ENCODE measurements around the gene GRID2. TPM values are rescaled to one million over a fixed set of nuclear protein-coding genes. Genes with fewer than 3 reads are reported as not detected.
"Not testable (repeated sequence)": the region's sequence is repeated elsewhere in the genome, so short reads cannot be mapped to it uniquely, and the experiment has no call there.

The GRID2 gene
- total and polyA plus RNA-seq, 2 donors = 0.63 to 26.1 TPM

DNA sequence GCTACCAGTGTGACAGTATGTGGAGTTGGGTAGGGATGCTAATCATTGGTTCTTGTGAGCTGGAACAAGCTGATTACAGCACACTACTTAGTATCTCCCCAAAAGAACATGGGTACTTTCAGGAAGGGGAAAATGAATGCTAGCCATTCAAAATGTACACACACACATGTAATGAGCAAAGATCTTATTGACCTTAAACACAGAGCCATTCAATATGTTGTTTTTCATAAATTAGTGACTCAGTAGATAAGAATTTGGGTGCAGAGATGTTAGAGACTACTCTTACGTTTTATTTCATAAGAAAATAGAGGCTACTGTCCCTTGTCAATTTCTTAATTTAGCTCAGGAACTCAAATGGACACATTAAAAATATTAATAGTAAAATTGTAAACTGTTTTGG, 1015.3 kb downstream of the GRID2 start:
- no peak for DNase-seq (ENCODE audit: extremely low spot score)
- WGBS = 71% methylated on average over 1 of the region's 1 CpG
- Histone ChIP-seq H3K4me3 (ENCODE audit: low read depth, low read length) (no peak overlapping the region), H3K27ac (ENCODE audit: low read depth) (no peak overlapping the region), H3K4me1 (ENCODE audit: insufficient read depth) (no peaks in the 10 kb centered on the region), H3K36me3 (ENCODE audit: insufficient read depth) (no peaks in the 10 kb centered on the region)

DNA sequence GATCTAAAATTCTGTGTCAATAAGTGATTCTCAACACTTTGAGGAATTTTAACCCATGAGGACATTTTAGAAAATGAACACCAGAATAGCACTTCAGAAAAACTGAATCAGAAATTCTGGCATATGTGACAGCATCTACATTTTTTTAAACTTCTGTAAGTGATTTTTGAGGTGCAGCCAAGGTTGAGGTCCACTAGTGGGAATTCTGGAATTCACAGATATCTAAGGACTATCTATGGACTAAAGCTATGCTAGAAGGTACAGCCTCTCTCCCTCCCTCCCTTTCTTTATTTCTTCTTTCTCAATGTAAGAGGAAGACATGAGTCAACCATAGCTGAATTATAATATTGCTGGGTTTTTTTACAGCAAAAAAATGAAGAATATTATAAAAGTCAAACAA, 1016.6 kb downstream of the GRID2 start:
- no peak overlapping the region for H3K4me3 ChIP-seq (ENCODE audit: low read depth, low read length)
- no peak for DNase-seq (ENCODE audit: extremely low spot score)
- no peak overlapping the region for H3K27ac ChIP-seq (ENCODE audit: low read depth)

DNA sequence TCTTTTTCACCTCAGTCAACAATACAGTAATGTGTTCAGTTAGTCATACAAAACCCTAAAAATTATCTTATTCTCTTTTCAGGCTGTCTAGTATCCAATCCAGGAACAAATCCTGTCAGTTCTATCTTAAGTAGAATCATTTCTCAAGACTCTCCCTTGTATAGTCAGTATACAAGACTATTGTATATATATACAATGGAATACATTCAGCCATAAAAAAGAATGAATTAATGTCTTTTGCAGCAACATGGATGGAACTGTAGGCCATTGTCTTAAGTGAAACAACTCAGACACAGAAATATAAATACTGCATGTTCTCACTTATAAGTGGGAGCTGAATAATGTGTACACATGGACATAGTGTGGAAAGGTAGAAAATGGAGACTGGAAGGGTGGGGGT, 1023.6 kb downstream of the GRID2 start:
- Histone ChIP-seq H3K36me3 (ENCODE audit: insufficient read depth) (no peaks in the 10 kb centered on the region), H3K4me3 (ENCODE audit: low read depth, low read length) (no peak overlapping the region), H3K27ac (ENCODE audit: low read depth) (no peak overlapping the region), H3K4me1 (ENCODE audit: insufficient read depth) (no peaks in the 10 kb centered on the region)
- no peak for DNase-seq (ENCODE audit: extremely low spot score)

More for the DNA sequence above, 1016.6 kb downstream of the GRID2 start:
- no peaks in the 10 kb centered on the region for H3K4me1 ChIP-seq (ENCODE audit: insufficient read depth)
- no peaks in the 10 kb centered on the region for H3K36me3 ChIP-seq (ENCODE audit: insufficient read depth)

DNA sequence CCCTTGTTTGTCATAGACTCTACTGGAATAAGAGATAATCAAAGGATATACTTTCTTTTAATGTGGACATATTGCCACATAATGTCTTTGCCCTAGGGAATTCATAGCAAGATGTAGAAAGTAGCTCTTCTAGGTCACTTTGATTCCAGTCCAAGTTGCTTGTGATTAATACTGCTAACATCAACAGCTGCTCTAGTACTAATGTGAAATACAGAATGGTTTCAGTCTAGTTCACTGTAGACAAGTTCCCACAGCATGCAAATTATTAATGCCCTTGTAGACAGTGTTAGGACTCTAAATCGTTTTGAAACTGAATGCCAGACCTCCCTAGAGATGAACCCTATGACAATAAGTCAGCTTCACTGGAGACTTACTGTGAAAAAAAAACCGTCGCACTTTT, 1030.2 kb downstream of the GRID2 start:
- H3K27ac ChIP-seq (ENCODE audit: low read depth) = no peak overlapping the region
- H3K4me3 ChIP-seq (ENCODE audit: low read depth, low read length) = no peak overlapping the region
- no peaks in the 10 kb centered on the region for H3K36me3 ChIP-seq (ENCODE audit: insufficient read depth)
- 60% methylated on average over 3 of the region's 3 CpGs for WGBS
- DNase-seq (ENCODE audit: extremely low spot score) = no peak
- no peaks in the 10 kb centered on the region for H3K4me1 ChIP-seq (ENCODE audit: insufficient read depth)

DNA sequence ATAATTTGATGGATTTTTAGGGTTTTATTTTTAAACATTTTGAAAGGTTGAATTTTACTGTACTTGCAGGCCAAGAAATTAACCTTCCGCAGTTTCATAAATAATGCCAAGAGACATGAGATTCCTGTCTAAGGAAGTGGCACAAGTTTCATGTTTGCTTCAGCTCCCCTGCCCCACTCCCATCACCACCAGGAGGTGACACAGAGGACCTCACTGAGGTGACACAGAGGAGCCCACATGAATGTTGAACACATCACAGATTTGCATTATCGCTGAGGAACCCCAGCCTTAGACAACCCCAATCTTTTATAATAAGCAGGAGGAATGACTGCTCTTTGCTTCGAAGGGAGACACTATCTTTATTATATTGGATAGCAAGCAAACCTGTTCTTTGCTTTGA, 1033.4 kb downstream of the GRID2 start:
- DNase-seq (ENCODE audit: extremely low spot score) = no peak
- no peaks in the 10 kb centered on the region for H3K4me1 ChIP-seq (ENCODE audit: insufficient read depth)
- H3K27ac ChIP-seq (ENCODE audit: low read depth) = no peak overlapping the region
- WGBS = 68% methylated on average over 3 of the region's 3 CpGs
- no peak overlapping the region for H3K4me3 ChIP-seq (ENCODE audit: low read depth, low read length)
- no peaks in the 10 kb centered on the region for H3K36me3 ChIP-seq (ENCODE audit: insufficient read depth)

DNA sequence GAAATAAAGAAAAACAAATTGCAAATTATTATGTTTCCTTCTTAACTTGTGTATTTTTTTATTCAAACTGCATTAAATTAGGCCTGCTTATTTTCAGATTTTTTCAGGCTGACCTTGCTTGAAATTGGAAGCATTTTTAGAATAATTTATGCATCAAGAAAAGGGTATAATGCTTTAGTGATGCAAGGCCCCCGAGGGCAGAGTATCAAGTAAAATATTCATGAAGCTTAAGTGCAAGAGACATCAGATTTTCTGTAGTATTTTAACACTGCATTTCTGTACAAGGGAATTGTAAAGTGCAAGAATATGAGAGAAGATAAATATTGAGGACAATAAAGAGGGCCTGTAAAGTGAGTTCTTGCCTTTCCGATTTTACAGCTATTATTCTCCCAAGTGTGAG, 1039.0 kb downstream of the GRID2 start:
- Histone ChIP-seq H3K4me3 (ENCODE audit: low read depth, low read length) (no peak overlapping the region), H3K36me3 (ENCODE audit: insufficient read depth) (no peaks in the 10 kb centered on the region), H3K4me1 (ENCODE audit: insufficient read depth) (no peaks in the 10 kb centered on the region), H3K27ac (ENCODE audit: low read depth) (no peak overlapping the region)
- DNase-seq (ENCODE audit: extremely low spot score) = no peak
- 86% methylated on average over 2 of the region's 2 CpGs for WGBS

DNA sequence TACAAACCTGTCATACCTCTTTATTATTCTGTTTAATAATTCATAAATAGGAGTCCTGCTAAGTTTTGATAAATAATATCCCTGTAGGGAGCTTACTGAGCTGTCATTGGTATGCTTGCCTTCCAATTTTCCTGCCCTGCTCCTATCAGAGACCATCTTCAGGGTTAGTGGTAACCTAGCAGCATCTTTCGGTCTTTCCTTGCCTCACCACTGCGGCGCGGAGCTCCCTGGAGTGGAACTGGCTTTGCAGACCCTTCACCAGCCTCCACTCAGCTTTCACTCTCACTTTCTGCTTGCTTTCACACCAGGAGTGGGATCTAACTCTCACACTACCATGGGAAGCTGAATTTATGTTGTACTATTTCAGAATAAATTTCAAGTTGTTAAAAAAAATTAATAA, 1043.1 kb downstream of the GRID2 start:
- Histone ChIP-seq H3K27ac (ENCODE audit: low read depth) (no peak overlapping the region), H3K36me3 (ENCODE audit: insufficient read depth) (no peaks in the 10 kb centered on the region), H3K4me1 (ENCODE audit: insufficient read depth) (no peaks in the 10 kb centered on the region), H3K4me3 (ENCODE audit: low read depth, low read length) (no peak overlapping the region)
- WGBS = 95% methylated on average over 4 of the region's 4 CpGs
- DNase-seq (ENCODE audit: extremely low spot score) = no peak

DNA sequence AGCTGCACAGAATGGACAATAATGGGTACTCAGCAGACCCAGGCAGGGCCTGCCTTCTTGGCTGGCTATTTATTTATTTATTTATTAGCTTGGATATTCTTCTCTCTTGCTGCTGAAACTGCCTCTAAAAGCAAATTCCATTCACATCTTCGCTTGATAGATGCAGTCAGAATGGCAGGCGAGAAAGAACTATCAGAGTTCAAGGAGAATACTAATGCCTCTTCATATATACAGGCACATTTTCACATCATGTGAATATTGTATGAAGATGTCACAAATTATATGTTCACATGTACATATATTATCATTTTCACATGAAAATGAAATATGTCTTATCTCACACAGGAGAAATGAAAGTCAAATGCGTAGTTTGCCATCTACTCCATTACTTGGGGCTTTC, 1045.1 kb downstream of the GRID2 start:
- Histone ChIP-seq H3K4me3 (ENCODE audit: low read depth, low read length) (no peak overlapping the region), H3K36me3 (ENCODE audit: insufficient read depth) (no peaks in the 10 kb centered on the region)
- WGBS = 95% methylated on average over 3 of the region's 3 CpGs

DNA sequence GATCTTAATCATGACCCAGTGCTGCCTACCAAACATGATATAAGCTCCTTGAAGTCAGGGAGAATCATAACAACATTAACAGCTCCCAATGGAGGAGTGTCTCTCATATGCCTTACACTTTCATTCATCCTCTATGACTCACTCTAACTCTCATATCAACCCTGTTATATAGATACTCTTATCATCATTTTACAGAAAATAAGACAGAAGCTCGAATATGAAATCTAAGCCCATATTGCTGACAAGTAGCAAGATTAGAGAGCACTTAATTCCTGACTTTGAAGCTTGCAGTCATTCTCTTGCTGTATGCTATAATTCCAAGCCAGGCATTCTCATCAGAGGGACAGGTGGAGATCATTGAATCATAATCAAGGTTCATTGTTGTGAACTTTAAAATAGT, 1048.1 kb downstream of the GRID2 start:
- Histone ChIP-seq H3K4me3 (ENCODE audit: low read depth, low read length) (no peak overlapping the region), H3K36me3 (ENCODE audit: insufficient read depth) (no peaks in the 10 kb centered on the region), H3K4me1 (ENCODE audit: insufficient read depth) (no peaks in the 10 kb centered on the region), H3K27ac (ENCODE audit: low read depth) (no peak overlapping the region)
- DNase-seq (ENCODE audit: extremely low spot score) = no peak
- WGBS = 48% methylated on average over 1 of the region's 1 CpG

More for the DNA sequence above, 1045.1 kb downstream of the GRID2 start:
- Histone ChIP-seq H3K27ac (ENCODE audit: low read depth) (no peak overlapping the region), H3K4me1 (ENCODE audit: insufficient read depth) (no peaks in the 10 kb centered on the region)
- no peak for DNase-seq (ENCODE audit: extremely low spot score)

DNA sequence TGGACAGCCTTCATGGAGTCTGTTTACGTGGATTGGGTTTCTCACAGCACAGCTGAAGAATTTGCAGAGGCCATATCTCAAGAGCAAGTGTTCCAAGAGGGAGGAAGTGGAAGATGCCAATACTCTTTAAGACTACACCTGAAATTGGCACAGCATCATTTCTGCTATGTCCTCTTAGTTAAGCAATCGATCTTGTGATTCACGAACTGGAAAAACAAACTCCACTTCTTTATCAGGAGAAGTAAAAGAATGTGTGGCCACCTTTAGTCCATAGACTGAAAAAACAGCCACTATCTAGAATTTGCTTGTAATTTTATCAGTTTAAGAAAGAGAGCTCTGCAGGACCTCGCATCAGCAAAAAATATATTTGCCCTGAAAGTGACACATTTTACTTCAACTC, 1051.6 kb downstream of the GRID2 start:
- Histone ChIP-seq H3K36me3 (ENCODE audit: insufficient read depth) (no peaks in the 10 kb centered on the region), H3K4me3 (ENCODE audit: low read depth, low read length) (no peak overlapping the region), H3K27ac (ENCODE audit: low read depth) (no peak overlapping the region), H3K4me1 (ENCODE audit: insufficient read depth) (no peaks in the 10 kb centered on the region)
- WGBS = 81% methylated on average over 4 of the region's 4 CpGs
- DNase-seq (ENCODE audit: extremely low spot score) = no peak

DNA sequence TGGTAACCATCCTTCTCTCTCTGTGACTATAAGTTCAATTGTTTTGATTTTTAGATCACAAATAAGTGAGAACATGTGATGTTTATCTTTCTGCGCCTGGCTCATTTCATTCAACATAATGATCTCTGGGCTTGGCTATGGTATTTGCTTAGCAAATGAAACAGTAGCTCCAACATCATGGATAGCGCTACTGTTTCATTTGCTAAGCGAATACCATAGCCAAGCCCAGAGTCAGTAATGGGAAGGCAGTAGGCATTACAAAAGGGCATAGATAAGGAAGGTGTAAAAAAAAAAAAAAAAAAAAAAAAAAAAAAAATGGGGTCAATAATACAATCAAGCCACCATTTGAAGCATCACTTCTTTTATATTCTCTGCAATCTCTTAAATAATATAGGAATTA, 1055.8 kb downstream of the GRID2 start:
- 93% methylated on average over 3 of the region's 3 CpGs for WGBS
- H3K4me3 ChIP-seq (ENCODE audit: low read depth, low read length) = no peak overlapping the region
- H3K36me3 ChIP-seq (ENCODE audit: insufficient read depth) = no peaks in the 10 kb centered on the region
- no peaks in the 10 kb centered on the region for H3K4me1 ChIP-seq (ENCODE audit: insufficient read depth)
- DNase-seq (ENCODE audit: extremely low spot score) = no peak
- no peak overlapping the region for H3K27ac ChIP-seq (ENCODE audit: low read depth)

DNA sequence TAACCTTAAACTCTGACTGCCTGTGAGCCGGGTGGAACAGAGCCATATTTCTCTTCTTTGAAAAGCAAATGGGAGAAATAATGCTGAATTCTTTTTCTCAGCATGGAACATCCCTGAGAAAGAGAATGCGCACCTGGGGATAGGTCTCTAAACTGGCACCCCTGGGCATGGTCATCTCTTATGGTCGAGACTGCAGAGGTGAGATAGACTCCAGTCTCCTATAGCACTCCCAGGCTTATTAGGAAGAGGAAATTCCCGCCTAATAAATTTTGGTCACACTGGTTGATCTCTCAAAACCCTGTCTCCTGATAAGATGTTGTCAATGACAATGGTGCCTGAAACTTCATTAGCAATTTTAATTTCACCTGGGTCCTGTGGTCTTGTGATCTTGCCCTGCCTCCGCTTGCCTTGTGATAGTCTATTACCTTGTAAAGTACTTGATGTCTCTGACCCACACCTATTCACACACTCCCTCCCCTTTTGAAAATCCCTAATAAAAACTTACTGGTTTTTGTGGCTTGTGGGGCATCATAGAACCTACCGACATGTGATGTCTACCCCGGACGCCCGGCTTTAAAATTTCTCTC, 1062.5 kb downstream of the GRID2 start:
- H3K4me3 ChIP-seq (ENCODE audit: low read depth, low read length); H3K36me3 ChIP-seq (ENCODE audit: insufficient read depth); H3K4me1 ChIP-seq (ENCODE audit: insufficient read depth); DNase-seq (ENCODE audit: extremely low spot score); H3K27ac ChIP-seq (ENCODE audit: low read depth): not testable (repeated sequence)
- WGBS = 89% methylated on average over 9 of the region's 9 CpGs

DNA sequence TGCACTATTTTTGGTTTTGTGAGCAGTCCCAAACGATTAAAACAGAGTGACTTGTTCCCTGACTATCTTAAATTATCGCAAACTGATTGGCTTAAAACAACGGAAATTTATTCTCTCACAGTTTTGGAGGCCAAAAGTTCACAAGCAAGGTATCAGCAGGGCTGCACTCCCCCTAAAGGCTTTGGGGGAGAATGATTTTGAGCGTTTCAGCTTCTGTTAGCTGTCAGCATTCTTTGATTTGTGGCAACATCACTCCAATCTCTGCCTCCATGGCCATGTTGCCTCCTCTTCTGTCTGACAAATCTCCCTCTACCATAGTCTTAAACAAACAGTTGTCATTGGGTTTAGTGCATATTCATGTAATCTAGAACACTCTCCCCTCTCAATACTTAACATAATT, 1065.2 kb downstream of the GRID2 start:
- H3K27ac ChIP-seq (ENCODE audit: low read depth) = no peak overlapping the region
- H3K4me1 ChIP-seq (ENCODE audit: insufficient read depth) = no peaks in the 10 kb centered on the region
- H3K4me3 ChIP-seq (ENCODE audit: low read depth, low read length) = no peak overlapping the region
- H3K36me3 ChIP-seq (ENCODE audit: insufficient read depth) = no peaks in the 10 kb centered on the region
- DNase-seq (ENCODE audit: extremely low spot score) = no peak
- 75% methylated on average over 4 of the region's 4 CpGs for WGBS

DNA sequence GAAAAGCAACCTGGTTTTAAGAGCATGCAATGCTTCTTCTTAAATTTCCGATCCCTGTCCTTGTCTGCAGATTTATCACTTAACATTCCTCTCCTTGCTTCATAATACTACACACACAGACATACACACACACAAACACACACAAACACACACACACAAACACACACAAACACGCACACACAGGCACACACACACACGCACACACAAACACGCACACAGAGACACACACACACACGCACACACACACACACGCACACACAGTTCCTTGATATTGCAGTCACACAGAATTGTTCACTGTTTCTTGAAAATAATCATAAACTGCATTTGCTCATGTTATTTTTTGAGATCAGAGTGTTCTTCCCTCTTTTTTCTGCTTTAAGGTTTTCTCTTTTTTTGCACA, 1066.5 kb downstream of the GRID2 start:
- no peak for DNase-seq (ENCODE audit: extremely low spot score)
- Histone ChIP-seq H3K36me3 (ENCODE audit: insufficient read depth) (no peaks in the 10 kb centered on the region), H3K4me1 (ENCODE audit: insufficient read depth) (no peaks in the 10 kb centered on the region), H3K27ac (ENCODE audit: low read depth) (no peak overlapping the region), H3K4me3 (ENCODE audit: low read depth, low read length) (no peak overlapping the region)
- 92% methylated on average over 6 of the region's 6 CpGs for whole genome bisulfite sequencing
